Measurements from ENCODE around the gene RBBP6.

Gene RBBP6

GRCh38 chr16:24499193-24499814 lies 40.1 kb upstream of the RBBP6 start:
- peak; percentile 53 for DNase-seq (ENCODE audit: low read depth)
- TF ChIP-seq CTCF (IDR thresholded peaks at IDR 0.05; ENCODE audit: insufficient read depth, low read depth, low read length, missing control alignments): peak; percentile 50
- H3K4me3 ChIP-seq (ENCODE audit: low read length): no peak overlapping the region

DNA sequence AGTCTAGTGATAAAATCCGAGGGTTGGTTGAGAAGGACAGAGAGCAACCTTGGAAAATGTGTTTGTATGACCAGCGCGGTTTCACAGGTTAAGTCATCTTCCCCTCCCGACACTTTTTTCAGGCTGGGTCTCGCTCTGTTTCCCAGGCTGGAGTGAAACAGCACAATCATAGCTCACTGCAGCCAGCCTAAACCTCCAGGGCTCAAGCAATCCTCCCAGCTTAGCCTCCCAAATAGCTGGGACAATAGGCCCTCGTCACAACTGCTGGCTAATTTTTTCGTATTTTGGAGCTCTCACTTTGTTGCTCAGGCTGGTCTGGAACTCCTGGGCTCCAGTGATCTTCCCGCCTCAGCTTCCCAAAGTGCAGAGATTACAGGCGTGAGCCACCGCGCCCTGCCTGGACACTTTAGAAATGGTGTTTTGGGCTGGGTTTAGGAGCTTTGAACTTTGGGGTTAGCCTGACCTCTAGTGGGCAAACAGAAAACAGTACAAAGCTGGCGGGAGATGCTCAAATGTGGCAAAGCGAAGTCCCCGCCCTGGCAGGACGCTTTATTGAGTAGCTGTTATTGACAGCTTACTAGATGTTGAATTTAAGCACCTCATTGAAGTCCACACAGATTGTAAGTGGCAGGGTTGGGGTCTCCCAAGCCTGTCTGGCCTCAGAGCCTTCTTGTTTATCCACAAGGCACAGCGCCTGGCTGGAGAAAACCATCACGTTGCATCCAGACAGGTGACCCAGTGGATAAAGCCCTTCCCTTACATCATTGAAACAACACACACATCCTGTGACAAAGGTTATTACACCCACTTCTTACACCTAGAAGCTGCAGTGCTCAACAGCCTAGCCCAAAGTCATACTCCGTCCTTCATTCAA lies 34.7 kb upstream of the RBBP6 start:
- DNase-seq (ENCODE audit: low read depth): peak; percentile 74
- peak; percentile 77 for TF ChIP-seq CTCF (IDR thresholded peaks at IDR 0.05; ENCODE audit: insufficient read depth, low read depth, low read length, missing control alignments)
- no peak overlapping the region for H3K4me3 ChIP-seq (ENCODE audit: low read length)

GRCh38 chr16:24505959-24506358 lies 33.4 kb upstream of the RBBP6 start:
- no peak overlapping the region for H3K4me3 ChIP-seq (ENCODE audit: low read length)
- TF ChIP-seq CTCF (IDR thresholded peaks at IDR 0.05; ENCODE audit: insufficient read depth, low read depth, low read length, missing control alignments): no peak
- no peak for DNase-seq (ENCODE audit: low read depth)

- DNase-seq (ENCODE audit: low read depth): no peak
- H3K4me3 ChIP-seq (ENCODE audit: low read length): no peak overlapping the region
- TF ChIP-seq CTCF (IDR thresholded peaks at IDR 0.05; ENCODE audit: insufficient read depth, low read depth, low read length, missing control alignments): no peak
These were observed 31.3 kb upstream of the RBBP6 start for GRCh38 chr16:24507959-24508480.

- H3K4me3 ChIP-seq (ENCODE audit: low read length): no peak overlapping the region
- no peak for TF ChIP-seq CTCF (IDR thresholded peaks at IDR 0.05; ENCODE audit: insufficient read depth, low read depth, low read length, missing control alignments)
- peak; percentile 91 for DNase-seq (ENCODE audit: low read depth)
These were observed 30.8 kb upstream of the RBBP6 start for GRCh38 chr16:24508614-24509013.

- no peak for DNase-seq (ENCODE audit: low read depth)
- no peak overlapping the region for H3K4me3 ChIP-seq (ENCODE audit: low read length)
- TF ChIP-seq CTCF (IDR thresholded peaks at IDR 0.05; ENCODE audit: insufficient read depth, low read depth, low read length, missing control alignments): no peak
These were observed 29.8 kb upstream of the RBBP6 start for GRCh38 chr16:24509536-24509935.

All from epithelial cell of esophagus (primary cell).